ENCODE measurements around the gene MYH16. TPM values are rescaled to one million over a fixed set of nuclear protein-coding genes. Genes with fewer than 3 reads are reported as not detected.
"Not testable (repeated sequence)": the region's sequence is repeated elsewhere in the genome, so short reads cannot be mapped to it uniquely, and the experiment has no call there.

Gene MYH16
- polyA plus RNA-seq (not detected in 2 replicates), polyA minus RNA-seq (not detected in 2 replicates)

GRCh38 chr7:99272476-99273045 is at the start of gene MYH16:
Gene MYH16, plus strand, starts transcription at chr7:99272839.
- Histone ChIP-seq H4K20me1 (ENCODE audit: insufficient read depth) (no peaks in the 10 kb centered on the region), H3K9me2 (ENCODE audit: insufficient read depth, low read length) (no peaks in the 10 kb centered on the region), H3K4me3 (ENCODE audit: low read length) (no peak within 1 kb of the TSS), H3K9ac (ENCODE audit: low read length) (no peak within 1 kb of the TSS), H3K36me3 (ENCODE audit: insufficient read depth, low read length) (no peaks in the 10 kb centered on the region), H3K9me3 (ENCODE audit: low read length) (no peaks in the 10 kb centered on the region), H3K27me3 (ENCODE audit: insufficient read depth, low read depth, low read length) (no peaks in the 10 kb centered on the region), H2AFZ (ENCODE audit: low read depth, low read length) (no peak within 1 kb of the TSS), H3F3A (ENCODE audit: insufficient read depth, low read length, poor library complexity, severe bottlenecking) (no peaks in the 10 kb centered on the region), H3K27ac (ENCODE audit: low read length) (no peak within 1 kb of the TSS), H3K4me2 (ENCODE audit: low read length) (no peak within 1 kb of the TSS), H3K79me2 (replicated peaks; ENCODE audit: insufficient read depth, low read length) (no peaks in the 10 kb centered on the region)
- TF ChIP-seq SMC3 (conservative IDR thresholded peaks at IDR 0.05; ENCODE audit: poor library complexity), result no peak
- no peak for TF ChIP-seq TAF1 (IDR thresholded peaks at IDR 0.05; ENCODE audit: low read depth)
- TF ChIP-seq EZH2 (IDR thresholded peaks at IDR 0.05; ENCODE audit: borderline replicate concordance, insufficient read depth, low read length, poor library complexity, severe bottlenecking), result no peak
- no peak for TF ChIP-seq REST (IDR thresholded peaks at IDR 0.05; ENCODE audit: borderline replicate concordance)
- TF ChIP-seq EP300 (conservative IDR thresholded peaks at IDR 0.05; ENCODE audit: poor library complexity, severe bottlenecking), result no peak
- TF ChIP-seq RAD21 (conservative IDR thresholded peaks at IDR 0.05), result no peak
- TF ChIP-seq CTCF (IDR thresholded peaks at IDR 0.05; ENCODE audit: poor library complexity, severe bottlenecking), result no peak
- TF ChIP-seq POLR2AphosphoS5 (IDR thresholded peaks at IDR 0.05), result no peak
- no peak for TF ChIP-seq MXI1 (conservative IDR thresholded peaks at IDR 0.05; ENCODE audit: poor library complexity, severe bottlenecking)

- not testable (repeated sequence) for H3F3A ChIP-seq (ENCODE audit: insufficient read depth, low read length, poor library complexity, severe bottlenecking); H3K9me2 ChIP-seq (ENCODE audit: insufficient read depth, low read length); H3K79me2 ChIP-seq (replicated peaks; ENCODE audit: insufficient read depth, low read length); H3K9ac ChIP-seq (ENCODE audit: low read length); H3K4me3 ChIP-seq (ENCODE audit: low read length); H2AFZ ChIP-seq (ENCODE audit: low read depth, low read length); H3K27me3 ChIP-seq (ENCODE audit: insufficient read depth, low read depth, low read length); H3K27ac ChIP-seq (ENCODE audit: low read length); H4K20me1 ChIP-seq (ENCODE audit: insufficient read depth); H3K9me3 ChIP-seq (ENCODE audit: low read length); H3K4me2 ChIP-seq (ENCODE audit: low read length); H3K36me3 ChIP-seq (ENCODE audit: insufficient read depth, low read length)
Observed at GRCh38 chr7:99224263-99224898, 48.3 kb upstream of the MYH16 start.

Measured in neural cell (in vitro differentiated cells).